H1 (cell line): ENCODE results near the gene RPS6KC1. TPM values are rescaled to one million over a fixed set of nuclear protein-coding genes. Genes with fewer than 3 reads are reported as not detected.

ENCODE experiments used
- CTCF ChIA-PET: fragments of 300-600 bp; sonication (Branson Sonifier 250); formaldehyde crosslinking; loops from one replicate; lab custom pipeline; 2021; ENCODE audit not compliant: partially characterized antibody; lab: Charles Lee
- POLR2A ChIA-PET: fragments of 300-600 bp; sonication (Branson Sonifier 250); formaldehyde crosslinking; loops from one replicate; lab custom pipeline; 2021; ENCODE audit warnings: inconsistent platforms; ENCODE audit not compliant: partially characterized antibody; lab: Charles Lee
- DNase-seq, 2 experiments: peaks; one replicate each; pipeline versions ENCODE4 v3.0.0 to v3.0.0-alpha.2; 2010 to 2022; ENCODE audit warnings: low spot score in 2 of 2, low read depth in 1 of 2, mixed read lengths in 1 of 2
- FAIRE-seq: peaks from 2 replicates; lab custom pipeline; 2011; peaks lifted over from hg19 to GRCh38; lab: Jason Lieb, UNC
- H2AFZ ChIP-seq: 2 replicates; pipeline ENCODE4 v1.8.1; 2012; ENCODE audit warnings: low read length, inconsistent platforms
- H2AK5ac ChIP-seq: 2 replicates; pipeline ENCODE4 v1.6.1; 2013; ENCODE audit warnings: low read depth, low read length
- H2BK120ac ChIP-seq: replicated peaks from 2 replicates; pipeline ENCODE3; 2013; ENCODE audit warnings: low read depth, low read length, inconsistent platforms
- H2BK12ac ChIP-seq: 2 replicates; pipeline ENCODE4 v1.6.1; 2013; ENCODE audit warnings: low read depth, low read length
- H2BK15ac ChIP-seq: 2 replicates; pipeline ENCODE4 v1.6.1; 2013; ENCODE audit warnings: low read length
- H2BK20ac ChIP-seq: 2 replicates; pipeline ENCODE4 v1.6.1; 2013; ENCODE audit warnings: low read length
- H2BK5ac ChIP-seq: 2 replicates; pipeline ENCODE4 v1.6.1; 2013; ENCODE audit warnings: low read depth, low read length
- H3K14ac ChIP-seq: 2 replicates; pipeline ENCODE4 v1.6.1; 2013; ENCODE audit warnings: inconsistent platforms; ENCODE audit not compliant: insufficient read length
- H3K18ac ChIP-seq: 2 replicates; pipeline ENCODE4 v1.6.1; 2013; ENCODE audit warnings: low read length; ENCODE audit errors: extremely low read depth
- H3K23ac ChIP-seq: 2 replicates; pipeline ENCODE4 v1.6.1; 2013; ENCODE audit warnings: inconsistent platforms; ENCODE audit not compliant: insufficient read length
- H3K23me2 ChIP-seq: 2 replicates; pipeline ENCODE4 v1.6.1; 2013; ENCODE audit warnings: low read depth, low read length
- H3K27ac ChIP-seq: 2 replicates; pipeline ENCODE4 v1.6.1; 2011; ENCODE audit warnings: low read depth, low read length, inconsistent platforms
- H3K27me3 ChIP-seq, 4 experiments: replicated peaks in 1 of 4; 1 replicate in 1 of 4; 2 replicates in 3 of 4; pipeline versions ENCODE4 v1.6.1 to v1.8.1; 2011 to 2013; ENCODE audit warnings: low read length in 3 of 4, mild to moderate bottlenecking in 3 of 4, inconsistent platforms in 2 of 4, mixed read lengths in 2 of 4, moderate library complexity in 1 of 4; ENCODE audit not compliant: control insufficient read depth in 3 of 4, insufficient read depth in 3 of 4; ENCODE audit errors: extremely low read depth in 1 of 4
- H3K36me3 ChIP-seq, 4 experiments: 2 replicates each; pipeline versions ENCODE4 v1.6.1 to v1.8.1; 2011 to 2013; ENCODE audit warnings: mild to moderate bottlenecking in 4 of 4, low read length in 3 of 4, moderate library complexity in 2 of 4, control low read depth in 1 of 4, inconsistent platforms in 1 of 4; ENCODE audit not compliant: insufficient read depth in 4 of 4, control insufficient read depth in 2 of 4
- H3K4ac ChIP-seq: replicated peaks from 2 replicates; pipeline ENCODE3; 2013; ENCODE audit warnings: low read length, low read depth, mixed read lengths, inconsistent platforms; ENCODE audit not compliant: insufficient read length
- H3K4me1 ChIP-seq, 4 experiments: replicated peaks in 1 of 4; 1 replicate in 1 of 4; 2 replicates in 3 of 4; pipeline versions ENCODE4 v1.6.1 to v1.8.1; 2011 to 2013; ENCODE audit warnings: low read length in 3 of 4, inconsistent platforms in 2 of 4, mixed read lengths in 1 of 4; ENCODE audit not compliant: insufficient read depth in 4 of 4, control insufficient read depth in 3 of 4
- H3K4me2 ChIP-seq, 2 experiments: 2 replicates each; pipeline versions ENCODE4 v1.6.1 to v1.8.1; 2011 to 2013; ENCODE audit warnings: low read depth in 2 of 2, low read length in 2 of 2, control low read depth in 1 of 2, inconsistent platforms in 1 of 2, mild to moderate bottlenecking in 1 of 2; ENCODE audit not compliant: insufficient read depth in 1 of 2
- H3K4me3 ChIP-seq, 4 experiments: fragments of 200-600, 300-600 bp in 1 of 4; sonication (generic), shearing (Covaris generic), sonication (Bioruptor Twin) in 1 of 4; 2 replicates each; pipeline versions ENCODE4 v1.5.1 to v1.8.1; 2011 to 2016; ENCODE audit warnings: low read length in 4 of 4, low read depth in 3 of 4, control low read depth in 2 of 4, inconsistent platforms in 2 of 4, mild to moderate bottlenecking in 2 of 4, mixed read lengths in 1 of 4, moderate library complexity in 1 of 4; ENCODE audit not compliant: insufficient read depth in 2 of 4; ENCODE audit errors: extremely low read depth in 1 of 4
- H3K56ac ChIP-seq: replicated peaks from 2 replicates; pipeline ENCODE3; 2013; ENCODE audit warnings: low read depth, mild to moderate bottlenecking, mixed read lengths, low read length, inconsistent platforms; ENCODE audit not compliant: insufficient read length
- H3K79me1 ChIP-seq: 2 replicates; pipeline ENCODE4 v1.6.1; 2013; ENCODE audit warnings: low read depth, low read length, control low read depth
- H3K79me2 ChIP-seq, 2 experiments: 2 replicates each; pipeline versions ENCODE4 v1.6.1 to v1.8.1; 2012 to 2013; ENCODE audit warnings: low read length in 2 of 2, mild to moderate bottlenecking in 2 of 2, inconsistent platforms in 1 of 2; ENCODE audit not compliant: insufficient read depth in 2 of 2, control insufficient read depth in 1 of 2
- H3K9ac ChIP-seq, 4 experiments: replicated peaks in 1 of 4; 1 replicate in 1 of 4; 2 replicates in 3 of 4; pipeline versions ENCODE4 v1.6.1 to v1.8.1; 2011 to 2013; ENCODE audit warnings: low read depth in 3 of 4, low read length in 3 of 4, control low read depth in 2 of 4, mild to moderate bottlenecking in 2 of 4, moderate library complexity in 2 of 4, inconsistent platforms in 1 of 4; ENCODE audit errors: extremely low read depth in 1 of 4
- H3K9me3 ChIP-seq, 2 experiments: 2 replicates each; pipeline versions ENCODE4 v1.6.1 to v1.8.1; 2012 to 2013; ENCODE audit warnings: mild to moderate bottlenecking in 2 of 2, moderate library complexity in 2 of 2, control low read depth in 1 of 2, inconsistent platforms in 1 of 2, low read depth in 1 of 2, low read length in 1 of 2, mixed read lengths in 1 of 2; ENCODE audit not compliant: insufficient read depth in 2 of 2
- H4K20me1 ChIP-seq, 2 experiments: replicated peaks in 1 of 2; 2 replicates each; pipeline versions ENCODE3 to v1.8.1; 2011 to 2013; ENCODE audit warnings: inconsistent platforms in 2 of 2, low read length in 2 of 2, mild to moderate bottlenecking in 1 of 2; ENCODE audit not compliant: insufficient read depth in 2 of 2, control insufficient read depth in 1 of 2
- H4K5ac ChIP-seq: 2 replicates; pipeline ENCODE4 v1.6.1; 2013; ENCODE audit warnings: low read length, low read depth, mixed read lengths, inconsistent platforms; ENCODE audit not compliant: insufficient read length
- H4K8ac ChIP-seq: 2 replicates; pipeline ENCODE4 v1.8.0; 2013; ENCODE audit warnings: mild to moderate bottlenecking, moderate library complexity, low read length, inconsistent platforms; ENCODE audit not compliant: insufficient read depth; ENCODE audit errors: extremely low read depth
- H4K91ac ChIP-seq: replicated peaks from 2 replicates; pipeline ENCODE3; 2013; ENCODE audit warnings: low read length, mixed read lengths, inconsistent platforms; ENCODE audit not compliant: insufficient read length
- CHD1 ChIP-seq: IDR thresholded peaks from 2 replicates; pipeline ENCODE4 v1.6.1; 2012; ENCODE audit warnings: low read depth, low read length, improper control_type of control experiment
- CREB1 ChIP-seq: IDR thresholded peaks from 2 replicates; pipeline ENCODE4 v1.6.1; 2012; ENCODE audit warnings: inconsistent platforms
- EGR1 ChIP-seq: IDR thresholded peaks from 2 replicates; pipeline ENCODE4 v1.6.1; 2011; ENCODE audit warnings: low read depth, low read length, borderline replicate concordance
- KDM4A ChIP-seq: IDR thresholded peaks from one replicate; pipeline ENCODE4 v1.7.1; 2012; ENCODE audit warnings: low read depth, mild to moderate bottlenecking, moderate library complexity, low read length, inconsistent platforms; ENCODE audit not compliant: severe bottlenecking
- RBBP5 ChIP-seq: IDR thresholded peaks from 2 replicates; pipeline ENCODE4 v1.7.1; 2012; ENCODE audit warnings: low read depth, mild to moderate bottlenecking, inconsistent platforms, low read length, moderate library complexity, borderline replicate concordance
- TAF1 ChIP-seq: IDR thresholded peaks from 2 replicates; pipeline ENCODE4 v1.6.1; 2011; ENCODE audit warnings: mild to moderate bottlenecking, low read depth, low read length
- TCF12 ChIP-seq: IDR thresholded peaks from 2 replicates; pipeline ENCODE4 v1.6.1; 2011; ENCODE audit warnings: low read depth, mild to moderate bottlenecking, low read length
- WGBS, 2 experiments: shearing (Covaris generic) in 1 of 2; methylation state at CpG; one replicate each; pipeline versions ENCODE4 v1.1.6 to v1.1.7; 2013 to 2015; ENCODE audit warnings: low lambda C conversion rate in 2 of 2, mixed read lengths in 2 of 2, inconsistent platforms in 1 of 2, low coverage in 1 of 2, missing lambda C conversion rate in 1 of 2; ENCODE audit not compliant: insufficient replicate concordance in 2 of 2, insufficient coverage in 1 of 2, insufficient read length in 1 of 2; ENCODE audit errors: extremely low coverage in 1 of 2, missing lambda C conversion rate in 1 of 2; 5-methylcytosine and 5-hydroxymethylcytosine counted together
- polyA plus RNA-seq, 7 experiments: library from polyadenylated mRNA; depleted of rRNA in 3 of 7; stranded (reverse) in 5 of 7; unstranded in 2 of 7; fragments of >200 nt in 5 of 7; fragments of 200-250 nt in 2 of 7; gene quantifications; 1 replicate in 5 of 7; 2 replicates in 1 of 7; 4 replicates in 1 of 7; pipeline versions ENCODE4 v1.2.1 to v1.2.3, GENCODE V29; 2011 to 2013; ENCODE audit warnings: missing spikeins in 2 of 7, mixed read lengths in 2 of 7
- total RNA-seq: library from RNA; stranded (reverse); fragmentation: NEBNext Ultra II Directional; extraction: Animal tissue kit (Norgen Biotek cat#: 25700); gene quantifications from 2 replicates; pipeline ENCODE4 v1.2.1, GENCODE V29; 2021
- TF ChIP-seq, protein P1 (sequence below): IDR thresholded peaks from 2 replicates; pipeline ENCODE4 v1.6.1; 2012; ENCODE audit warnings: inconsistent platforms
- TF ChIP-seq, protein P2 (sequence below): IDR thresholded peaks from 2 replicates; pipeline ENCODE4 v1.6.1; 2011; ENCODE audit warnings: low read depth, mild to moderate bottlenecking, low read length; ENCODE audit not compliant: insufficient read depth

RPS6KC1 gene
- total and polyA plus RNA-seq, 2 of the 8 experiments (the other 6 are each of a cell fraction or from before 2014, with no cell fraction given), result 4.9 to 17.6 TPM

- peak within 1 kb of the TSS; percentile 85 to 94 (median 88) for H3K9ac ChIP-seq
- H3K79me2 ChIP-seq, result peaks cover 0 to 33% of the 10 kb centered on the region in 2 experiments; a peak in 2 of 4 replicates
- no peaks in the 10 kb centered on the region for H3K79me1 ChIP-seq
- no peak within 1 kb of the TSS for H2BK15ac ChIP-seq
- DNase-seq (peak; percentile 92 to 94), FAIRE-seq (peak; percentile 65)
- H2AFZ ChIP-seq, result peak within 1 kb of the TSS; percentile 63; the same call in 1 of the 2 replicates
- no peak within 1 kb of the TSS for H3K23ac ChIP-seq
- H3K23me2 ChIP-seq, result peaks cover 3% of the 10 kb centered on the region; the same call in 1 of the 2 replicates
- 2% methylated on average over 52 of the region's 66 CpGs; no CpG with 5 or more reads in 1 of the 2 experiments for WGBS, 2 experiments
- H2BK5ac ChIP-seq, result peak within 1 kb of the TSS; percentile 98
- peak within 1 kb of the TSS; percentile 98 for H3K56ac ChIP-seq
- H3K27me3 ChIP-seq, result no peaks in the 10 kb centered on the region
- no peak within 1 kb of the TSS; the same call in 1 of the 2 replicates for H2BK12ac ChIP-seq
- no peak within 1 kb of the TSS for H2BK20ac ChIP-seq
- H3K4me1 ChIP-seq, result no peaks in the 10 kb centered on the region; a peak in 1 of 7 replicates
- H3K36me3 ChIP-seq, result peaks cover 0 to 19% (median 8%) of the 10 kb centered on the region in 4 experiments; a peak in 4 of 8 replicates
- H4K8ac ChIP-seq, result peak within 1 kb of the TSS; percentile 99
- H3K14ac ChIP-seq, result peak within 1 kb of the TSS; percentile 13
- peaks cover 0 to 2% of the 10 kb centered on the region in 2 experiments for H4K20me1 ChIP-seq
- H3K4ac ChIP-seq, result no peak within 1 kb of the TSS
- H4K5ac ChIP-seq, result peak within 1 kb of the TSS; percentile 100
- H3K4me3 ChIP-seq, result peak within 1 kb of the TSS; percentile 79 to 97 (median 83)
- ChIA-PET POLR2A (interaction anchor here (0.8 to 1.1 kb wide), 6 partner anchors 21 to 106 kb away, joined by 3 read pairs; partner anchors contain the start of gene RPS6KC1), CTCF (interaction anchor here (1.2 kb wide), 1 partner anchor 46 kb away, joined by 5 read pairs; no protein-coding TSS in a partner anchor)
- H3K4me2 ChIP-seq, result peak within 1 kb of the TSS; percentile 67 to 91
- H3K27ac ChIP-seq, result peak within 1 kb of the TSS; percentile 79; the same call in 1 of the 2 replicates
- peak within 1 kb of the TSS; percentile 94 for H4K91ac ChIP-seq
- no peak within 1 kb of the TSS for H2AK5ac ChIP-seq
- H2BK120ac ChIP-seq, result no peak within 1 kb of the TSS
- H3K18ac ChIP-seq, result peak within 1 kb of the TSS; percentile 100
- H3K9me3 ChIP-seq, result no peaks in the 10 kb centered on the region
- TF ChIP-seq RBBP5 (peak; percentile 71; the same call in 1 of the 2 replicates), CREB1 (peak; percentile 72), TAF1 (peak; percentile 67; the same call in 1 of the 2 replicates), CHD1 (no peak), KDM4A (peak; percentile 79), EGR1 (no peak), TCF12 (0 out of 2 replicates have a peak, but pooled peaks have one; percentile 5)
- TF ChIP-seq, protein P1, sequence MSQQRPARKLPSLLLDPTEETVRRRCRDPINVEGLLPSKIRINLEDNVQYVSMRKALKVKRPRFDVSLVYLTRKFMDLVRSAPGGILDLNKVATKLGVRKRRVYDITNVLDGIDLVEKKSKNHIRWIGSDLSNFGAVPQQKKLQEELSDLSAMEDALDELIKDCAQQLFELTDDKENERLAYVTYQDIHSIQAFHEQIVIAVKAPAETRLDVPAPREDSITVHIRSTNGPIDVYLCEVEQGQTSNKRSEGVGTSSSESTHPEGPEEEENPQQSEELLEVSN, result no peak; the same call in none of the 2 replicates
- TF ChIP-seq, protein P2, sequence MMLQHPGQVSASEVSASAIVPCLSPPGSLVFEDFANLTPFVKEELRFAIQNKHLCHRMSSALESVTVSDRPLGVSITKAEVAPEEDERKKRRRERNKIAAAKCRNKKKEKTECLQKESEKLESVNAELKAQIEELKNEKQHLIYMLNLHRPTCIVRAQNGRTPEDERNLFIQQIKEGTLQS, result no peak
These were observed 35.7 kb upstream of the RPS6KC1 start, which contains the start of gene ANGEL2 for GRCh38 chr1:213015099-213016050. TSS of gene ANGEL2 (minus strand) at chr1:213015867. CDS start at chr1:213015671, 196 bp downstream.
